GM20000 (cell line): ENCODE results near the gene NFS1.

Experiments used
- DNase-seq: peaks from one replicate; pipeline ENCODE4 v3.0.0; 2012; ENCODE audit warnings: low spot score
- TF ChIP-seq, protein P1 (sequence below): IDR thresholded peaks from 2 replicates; pipeline ENCODE4 v1.5.1; 2012; ENCODE audit warnings: mild to moderate bottlenecking, control low read depth; ENCODE audit errors: extremely low read depth, missing control alignments

Gene NFS1

DNA sequence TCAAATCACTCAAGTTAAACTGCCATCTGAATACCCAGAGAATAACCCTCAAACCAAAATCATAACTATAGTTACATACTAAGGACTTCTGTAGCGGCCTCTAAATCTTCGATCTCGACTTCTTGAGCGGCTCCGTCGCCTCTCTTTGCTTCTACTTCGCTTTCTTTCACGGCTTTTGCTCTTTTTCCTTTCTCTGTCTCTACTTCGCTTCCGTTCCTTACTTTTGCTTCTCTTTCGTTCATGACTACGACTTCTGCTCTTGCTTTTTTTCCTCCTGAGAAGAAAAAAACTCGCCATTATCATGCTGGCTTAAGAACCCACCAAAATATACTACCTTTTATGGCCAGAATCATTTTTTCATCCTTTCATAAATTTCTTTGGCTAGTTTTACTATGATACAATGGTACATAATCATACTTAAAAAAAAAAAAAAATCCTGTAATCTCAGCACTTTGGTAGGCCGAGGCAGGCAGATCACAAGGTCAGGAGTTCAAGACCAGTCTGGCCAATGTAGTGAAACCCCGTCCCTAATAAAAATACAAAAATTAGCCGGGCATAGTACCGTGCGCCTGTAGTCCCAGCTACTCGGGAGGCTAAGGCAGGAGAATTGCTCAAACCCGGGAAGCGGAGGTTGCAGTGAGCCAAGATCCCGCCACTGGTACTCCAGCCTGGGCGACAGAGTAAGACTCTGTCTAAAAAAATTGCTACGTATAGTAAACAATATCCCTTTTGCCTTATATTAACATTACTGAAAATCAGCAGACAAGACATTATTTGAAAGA, 32.9 kb upstream of the NFS1 start:
- TF ChIP-seq, protein P1, sequence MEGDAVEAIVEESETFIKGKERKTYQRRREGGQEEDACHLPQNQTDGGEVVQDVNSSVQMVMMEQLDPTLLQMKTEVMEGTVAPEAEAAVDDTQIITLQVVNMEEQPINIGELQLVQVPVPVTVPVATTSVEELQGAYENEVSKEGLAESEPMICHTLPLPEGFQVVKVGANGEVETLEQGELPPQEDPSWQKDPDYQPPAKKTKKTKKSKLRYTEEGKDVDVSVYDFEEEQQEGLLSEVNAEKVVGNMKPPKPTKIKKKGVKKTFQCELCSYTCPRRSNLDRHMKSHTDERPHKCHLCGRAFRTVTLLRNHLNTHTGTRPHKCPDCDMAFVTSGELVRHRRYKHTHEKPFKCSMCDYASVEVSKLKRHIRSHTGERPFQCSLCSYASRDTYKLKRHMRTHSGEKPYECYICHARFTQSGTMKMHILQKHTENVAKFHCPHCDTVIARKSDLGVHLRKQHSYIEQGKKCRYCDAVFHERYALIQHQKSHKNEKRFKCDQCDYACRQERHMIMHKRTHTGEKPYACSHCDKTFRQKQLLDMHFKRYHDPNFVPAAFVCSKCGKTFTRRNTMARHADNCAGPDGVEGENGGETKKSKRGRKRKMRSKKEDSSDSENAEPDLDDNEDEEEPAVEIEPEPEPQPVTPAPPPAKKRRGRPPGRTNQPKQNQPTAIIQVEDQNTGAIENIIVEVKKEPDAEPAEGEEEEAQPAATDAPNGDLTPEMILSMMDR = no peak
- DNase-seq = no peak

DNA sequence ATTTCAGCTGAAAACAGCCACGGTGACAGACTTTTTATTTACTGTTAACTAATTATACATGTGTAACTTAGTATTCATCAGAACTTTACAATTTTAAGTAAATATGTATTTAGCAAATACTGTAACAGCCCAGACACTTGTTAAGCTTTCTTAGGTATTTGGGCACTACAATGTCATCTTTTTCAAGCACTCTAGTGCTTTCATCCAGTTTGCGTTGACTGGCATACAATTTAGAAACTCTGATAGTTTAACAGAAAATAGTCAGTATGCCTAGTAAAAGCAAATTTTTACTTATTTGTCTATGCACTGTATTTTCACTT, 32.3 kb upstream of the NFS1 start:
- TF ChIP-seq, protein P1 = no peak
- no peak for DNase-seq

DNA sequence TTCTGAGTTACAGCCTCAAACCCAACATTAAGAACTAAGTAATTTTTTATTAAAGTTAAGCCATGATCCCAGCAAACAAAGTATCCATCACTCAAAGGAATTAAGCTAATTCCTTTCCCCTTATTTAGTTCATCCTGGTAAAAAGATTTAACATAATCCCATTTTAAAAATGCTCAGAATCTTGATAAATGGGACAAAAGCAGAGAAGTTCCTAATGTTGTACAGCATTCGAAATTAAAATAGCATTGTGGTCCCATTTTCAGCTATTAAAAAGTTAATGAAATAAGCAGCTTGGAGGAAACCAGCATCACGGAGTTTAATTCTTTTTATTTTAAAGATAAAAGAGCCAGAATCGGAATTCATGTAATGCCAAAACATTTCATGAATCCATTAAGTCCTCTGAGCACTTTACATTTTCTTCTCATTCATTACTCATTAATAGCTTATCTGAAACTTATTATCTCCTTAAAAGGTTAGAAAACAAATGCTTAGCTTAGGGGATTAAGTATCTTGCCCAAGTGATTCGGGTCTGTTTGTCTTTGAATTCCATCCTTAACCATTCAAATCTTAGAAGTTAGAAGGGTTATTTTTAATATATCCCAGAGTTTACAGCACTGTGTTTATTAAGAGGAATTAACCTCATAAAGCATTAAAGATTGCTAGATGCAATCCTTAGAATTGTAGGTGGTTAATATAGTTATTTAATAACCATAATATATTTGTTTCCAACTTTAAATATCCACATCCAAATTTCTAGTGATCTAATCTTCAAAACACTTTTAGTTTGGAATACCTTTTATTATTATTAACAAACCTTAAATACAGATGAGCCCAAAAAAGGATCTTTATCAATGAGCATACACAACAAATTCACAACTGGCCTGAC, 31.7 kb upstream of the NFS1 start:
- TF ChIP-seq, protein P1 = no peak
- no peak for DNase-seq

DNA sequence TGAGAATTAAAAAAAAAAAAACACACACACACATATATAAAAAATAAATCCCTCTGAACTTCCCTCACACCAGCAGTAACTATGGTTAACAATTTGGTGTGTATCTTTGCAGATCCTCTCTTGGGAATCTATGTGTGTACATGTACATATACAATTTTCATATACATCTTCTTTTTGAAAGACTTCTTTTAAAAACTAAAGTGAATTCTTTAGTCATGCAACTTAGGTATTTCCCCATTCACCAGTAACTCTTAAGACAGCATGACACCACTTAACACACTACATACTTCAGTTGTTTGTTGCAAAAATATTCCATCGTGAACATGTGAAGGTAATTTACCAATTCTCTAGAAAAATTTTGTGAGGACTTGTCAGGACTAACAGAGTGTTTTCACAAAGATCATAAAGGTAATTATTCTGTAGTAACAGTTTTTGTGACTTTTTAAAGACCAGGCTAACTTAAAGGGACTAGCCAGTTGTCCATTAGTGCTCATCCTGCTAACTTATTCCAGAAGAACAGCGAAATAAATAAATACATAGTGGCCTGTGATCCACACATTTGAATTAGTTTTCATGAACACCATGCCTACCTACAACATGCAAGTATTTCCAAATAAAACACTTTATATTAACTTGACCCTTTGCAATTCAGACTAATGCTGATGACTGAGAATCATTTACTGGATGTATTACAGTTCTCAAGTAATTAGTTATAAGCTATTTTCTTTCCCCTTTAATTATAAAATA, 30.9 kb upstream of the NFS1 start:
- no peak for DNase-seq
- TF ChIP-seq, protein P1 = no peak

DNA sequence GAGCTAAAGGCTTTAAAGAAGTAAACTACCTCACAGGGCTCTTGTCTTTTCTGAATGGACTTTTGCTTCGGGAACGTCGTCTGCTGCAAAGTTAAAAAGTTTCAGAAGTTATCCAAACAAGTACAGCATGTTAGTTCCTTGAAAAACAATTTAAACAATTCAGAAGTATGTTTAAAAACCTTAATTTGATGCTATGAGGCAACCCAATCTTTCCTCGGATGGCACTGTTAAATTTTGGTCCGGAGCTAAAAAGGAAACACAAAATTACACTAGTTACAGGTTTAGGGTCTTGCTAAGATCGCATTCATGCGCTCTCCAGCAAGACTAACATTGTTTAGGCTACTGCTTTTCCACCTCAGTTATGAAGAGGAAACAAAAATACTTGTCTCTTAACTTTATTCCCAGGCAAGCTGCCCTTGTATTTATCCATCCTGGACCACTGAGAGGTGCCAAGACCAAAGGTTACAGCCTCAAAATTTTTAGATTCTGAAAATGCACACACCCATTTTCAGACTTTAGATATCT, 30.2 kb upstream of the NFS1 start:
- TF ChIP-seq, protein P1 = no peak
- no peak for DNase-seq

DNA sequence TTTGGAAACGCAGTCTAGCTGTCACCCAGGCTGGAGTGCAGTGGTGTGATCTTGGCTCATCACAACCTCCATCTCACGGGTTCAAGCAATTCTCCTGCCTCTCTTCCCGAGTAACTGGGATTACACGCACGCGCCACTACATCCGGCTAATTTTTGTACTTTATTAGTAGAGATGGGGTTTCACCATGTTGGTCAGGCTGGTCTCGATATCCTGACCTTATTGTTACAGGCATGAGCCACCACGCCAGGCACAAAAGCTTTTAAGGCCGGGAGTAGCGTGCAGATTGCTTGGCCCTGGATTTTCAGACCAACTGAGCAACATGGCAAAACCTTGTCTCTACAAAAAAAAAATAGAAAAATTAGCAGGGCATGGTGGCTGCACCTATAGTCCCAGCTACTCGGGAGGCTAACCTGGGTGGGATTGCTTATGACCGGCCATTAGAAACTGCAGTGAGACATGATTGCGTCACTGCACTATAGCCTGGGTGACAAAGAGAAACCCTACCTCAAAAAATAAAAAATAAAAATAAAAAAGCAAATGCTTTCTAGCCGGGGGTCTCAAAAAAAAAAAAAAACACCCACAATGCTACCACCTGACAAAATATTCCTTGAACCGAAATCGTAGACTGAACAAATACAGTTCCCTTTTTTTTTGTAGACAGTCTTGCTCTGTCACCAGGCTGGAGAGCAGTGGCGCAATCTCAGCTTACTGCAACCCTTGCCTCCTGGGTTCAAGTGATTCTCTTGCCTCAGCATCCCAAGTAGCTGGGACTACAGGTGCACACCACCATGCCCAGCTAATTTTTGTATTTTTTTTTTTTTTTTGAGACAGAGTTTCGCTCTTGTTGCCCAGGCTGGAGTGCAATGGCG, 27.9 kb upstream of the NFS1 start:
- no peak for DNase-seq
- TF ChIP-seq, protein P1 = no peak
